Fibroblast of peridontal ligament (primary cell): ENCODE results near the gene STC2.
A peak's percentile ranks its signal among the peaks of the same experiment; 100 is the strongest.
"Not testable (repeated sequence)": the region's sequence is repeated elsewhere in the genome, so short reads cannot be mapped to it uniquely, and the experiment has no call there.

Source experiments
- DNase-seq: peaks from one replicate; pipeline ENCODE4 v3.0.0-alpha.2; 2010; ENCODE audit errors: extremely low read depth

The STC2 gene

DNA sequence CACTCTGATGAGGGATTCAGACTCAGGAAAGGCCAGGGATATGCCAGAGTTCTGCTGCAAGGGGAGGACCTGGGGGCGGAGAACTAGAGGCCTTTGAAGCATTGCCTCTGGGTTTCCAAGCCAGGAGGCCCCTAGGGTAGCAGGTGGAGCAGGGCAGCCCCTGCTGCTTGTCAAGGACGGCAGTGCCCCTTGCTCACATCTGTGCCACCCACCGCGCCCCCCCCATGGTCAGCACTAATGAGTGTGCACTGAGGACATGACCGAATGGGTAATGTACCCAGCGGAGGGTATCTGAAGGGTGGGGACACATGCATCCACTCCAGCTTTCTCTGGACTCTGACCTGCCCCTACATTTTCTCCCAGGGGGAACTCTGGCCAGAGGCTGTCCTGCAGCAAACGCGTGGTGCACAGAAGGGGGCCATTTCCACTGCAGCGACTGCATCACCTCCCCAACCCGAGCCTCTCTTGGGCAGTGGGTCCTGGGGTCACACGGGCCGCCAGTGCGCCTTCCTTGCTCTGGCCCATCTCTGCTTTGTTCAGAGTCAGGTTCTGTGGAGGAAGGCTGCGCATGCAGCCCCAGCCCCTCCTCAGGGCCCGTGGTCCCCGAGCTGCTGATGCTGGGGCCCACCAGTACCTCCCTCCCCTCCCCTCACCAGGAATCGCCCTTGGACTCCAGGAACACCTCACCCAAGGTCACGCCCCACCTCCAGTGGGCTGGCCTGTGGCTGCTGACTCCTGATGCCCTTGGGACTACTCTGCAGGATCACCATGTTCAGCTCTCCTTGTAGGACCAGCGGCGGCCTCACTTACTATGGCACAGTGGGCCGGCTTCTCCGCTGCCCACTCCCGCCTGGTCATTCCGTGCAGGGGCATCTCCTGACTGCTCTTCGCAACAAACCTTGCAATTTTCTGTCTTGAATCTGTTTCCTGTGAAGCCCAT is 31.2 kb downstream of the STC2 start:
- DNase-seq, result no peak

DNA sequence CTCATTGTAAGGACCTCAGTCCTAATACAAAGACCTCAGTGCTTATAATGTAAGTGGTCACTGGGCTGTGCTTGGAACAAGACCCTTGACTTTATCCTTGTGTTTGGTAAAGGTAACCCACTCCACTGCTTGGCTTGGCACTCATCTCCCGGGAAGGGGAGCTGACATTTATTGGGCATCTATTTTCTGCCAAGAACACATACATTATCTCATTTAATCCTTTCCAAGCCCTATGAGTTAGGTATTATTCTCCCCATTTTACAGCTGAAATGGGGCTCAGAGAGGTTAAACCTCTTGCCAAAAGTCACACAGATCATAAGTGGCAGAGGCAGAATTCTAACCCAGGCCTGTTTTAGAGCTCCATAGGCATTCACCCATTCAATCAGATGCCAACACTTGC is 32.4 kb downstream of the STC2 start:
- DNase-seq, result no peak

DNA sequence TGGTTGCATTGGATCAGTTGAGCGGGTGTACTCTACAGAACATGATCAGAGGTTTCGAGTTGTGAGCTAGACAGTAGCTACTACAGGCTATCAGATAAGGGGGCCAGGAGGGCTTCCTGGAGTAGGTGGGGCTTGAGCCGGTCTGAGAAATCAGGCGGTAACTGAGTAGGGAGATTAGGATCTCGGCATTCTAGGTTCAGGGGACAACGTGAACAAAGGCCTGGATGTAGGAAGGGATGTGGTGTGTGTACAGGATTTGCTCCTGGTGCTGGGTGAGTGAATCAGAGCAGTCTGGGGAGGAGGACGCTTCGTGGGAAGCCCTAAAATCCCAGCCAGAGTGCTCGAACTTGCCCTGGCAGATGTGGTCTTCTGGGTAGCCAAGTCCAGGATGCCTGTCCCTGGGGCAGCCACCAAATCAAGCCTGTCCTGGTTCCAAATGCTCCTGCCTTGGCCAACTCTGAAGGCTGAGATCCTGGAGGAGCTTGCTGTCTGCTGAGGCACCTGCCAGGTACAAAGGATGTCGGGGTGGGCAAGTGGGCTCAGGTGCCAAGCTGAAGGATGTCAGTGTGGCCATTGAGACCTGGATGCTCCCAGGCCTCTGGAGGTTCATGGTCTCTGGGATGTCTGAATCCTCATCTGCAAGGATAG is 33.4 kb downstream of the STC2 start:
- no peak for DNase-seq

DNA sequence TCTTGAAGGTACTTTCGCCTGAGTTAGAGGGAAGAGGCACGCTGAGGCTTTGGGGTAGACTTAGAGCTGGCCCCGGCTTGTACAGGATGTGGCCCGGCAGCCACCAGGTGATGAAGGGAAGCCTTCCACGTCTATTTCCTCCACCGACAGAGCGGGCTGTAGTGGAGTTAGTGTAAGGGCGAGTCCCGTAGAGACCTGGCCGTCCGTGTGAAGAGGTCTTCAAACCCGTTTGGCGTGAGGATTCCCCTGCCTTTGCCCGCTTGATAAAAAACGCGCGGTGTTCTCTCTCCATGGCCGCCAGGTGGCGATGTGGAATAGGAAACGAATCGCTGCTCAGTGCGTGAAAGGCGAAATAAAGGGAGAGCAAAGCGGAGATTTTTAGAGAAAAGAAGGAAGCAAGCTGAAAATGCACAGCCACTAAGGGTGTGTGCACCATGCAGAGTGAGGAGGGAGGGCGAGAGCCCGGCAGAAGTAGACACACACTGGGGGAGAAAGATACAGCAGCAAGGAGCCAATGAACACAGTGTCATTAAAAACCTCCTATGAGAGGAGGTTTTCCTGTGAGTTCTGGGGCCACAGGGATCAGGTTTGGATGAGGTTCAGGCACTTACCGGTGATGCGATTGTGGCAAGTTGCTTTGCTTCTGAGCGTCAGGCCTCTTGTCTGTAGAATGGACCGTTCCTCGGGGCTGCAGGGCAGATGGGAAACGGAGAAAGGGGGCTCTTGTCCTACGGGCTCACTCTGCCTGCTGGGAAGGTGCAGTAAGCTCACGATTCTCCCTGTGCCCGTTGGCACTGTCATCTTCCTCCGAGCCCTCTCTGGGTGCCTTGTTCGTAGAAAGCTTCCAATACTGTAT is 34.2 kb downstream of the STC2 start:
- DNase-seq, result peak; percentile 90

DNA sequence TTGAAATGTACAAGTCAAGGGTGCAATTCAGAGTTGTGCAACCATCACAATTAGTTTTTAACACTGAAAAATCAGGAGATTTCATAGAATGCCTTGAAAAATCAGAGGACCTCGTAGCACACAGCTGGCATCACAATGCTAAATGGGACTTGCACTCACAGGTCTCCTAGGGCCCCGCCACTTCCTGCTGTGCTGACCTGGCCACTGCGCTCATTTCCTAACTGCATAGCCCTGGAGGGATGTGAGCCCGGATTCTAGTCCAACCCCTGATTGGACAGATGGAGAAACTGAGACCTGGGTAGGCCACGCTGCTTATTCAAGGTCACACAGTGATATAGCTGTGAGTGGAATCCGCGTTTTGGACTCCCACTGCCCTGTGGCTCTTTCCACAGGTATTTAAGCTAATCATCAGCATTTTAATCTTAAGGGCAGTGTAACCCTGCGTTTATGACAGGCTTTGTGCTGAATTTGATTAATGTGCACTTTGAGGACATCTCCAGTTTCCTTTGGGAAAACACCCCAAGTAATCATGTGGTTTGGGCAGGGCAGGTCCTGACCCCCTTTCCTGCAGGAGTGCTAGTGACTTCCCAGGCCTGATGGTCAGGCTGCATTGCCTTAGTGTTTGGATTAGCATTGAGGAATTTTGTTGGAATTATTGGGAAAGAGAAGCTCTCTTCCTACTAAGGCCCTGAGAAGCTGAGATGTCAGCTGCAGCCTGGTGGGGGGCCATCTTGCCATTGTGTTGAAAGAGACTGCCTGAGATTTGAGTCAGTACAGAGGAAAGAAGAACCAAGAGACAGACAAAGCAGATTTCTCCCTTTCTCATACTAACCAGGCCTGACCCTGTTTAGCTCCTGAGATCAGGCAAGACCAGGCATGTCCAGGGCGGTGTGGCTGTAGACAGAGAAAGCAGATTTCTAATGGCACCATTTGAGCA is 36.2 kb downstream of the STC2 start:
- DNase-seq, result peak; percentile 57

DNA sequence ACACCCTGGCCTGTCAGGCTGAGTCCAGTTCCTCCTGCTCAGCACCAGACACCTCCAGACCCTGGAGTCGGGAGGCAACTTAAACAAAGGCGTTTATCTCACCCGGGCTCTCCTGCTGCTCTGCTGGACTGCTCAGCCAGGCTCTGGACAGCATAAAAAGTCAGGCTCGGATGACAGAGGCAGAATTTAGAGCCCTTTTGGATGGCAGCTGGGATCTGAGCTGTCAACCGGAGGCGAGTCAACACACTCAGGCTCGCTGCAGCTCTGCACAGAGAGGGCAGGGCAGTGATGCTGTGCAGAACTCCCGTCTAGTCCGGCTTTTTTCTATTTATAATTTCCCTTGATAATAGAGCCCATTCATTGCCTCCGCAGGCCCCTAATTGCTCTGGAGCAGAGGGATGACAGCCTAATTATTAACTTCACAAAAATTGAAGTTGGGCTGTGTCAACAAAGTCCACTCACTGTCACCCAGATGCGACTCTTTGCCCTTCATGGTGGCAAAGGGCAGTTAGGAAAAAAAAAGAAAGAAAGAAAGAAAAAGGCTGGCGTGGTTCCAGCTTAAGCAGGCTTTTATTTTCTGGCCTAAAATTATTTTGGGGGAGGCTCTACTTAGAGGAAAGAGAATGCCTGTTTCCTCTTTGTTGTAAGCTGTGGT is 37.6 kb downstream of the STC2 start:
- DNase-seq, result no peak

DNA sequence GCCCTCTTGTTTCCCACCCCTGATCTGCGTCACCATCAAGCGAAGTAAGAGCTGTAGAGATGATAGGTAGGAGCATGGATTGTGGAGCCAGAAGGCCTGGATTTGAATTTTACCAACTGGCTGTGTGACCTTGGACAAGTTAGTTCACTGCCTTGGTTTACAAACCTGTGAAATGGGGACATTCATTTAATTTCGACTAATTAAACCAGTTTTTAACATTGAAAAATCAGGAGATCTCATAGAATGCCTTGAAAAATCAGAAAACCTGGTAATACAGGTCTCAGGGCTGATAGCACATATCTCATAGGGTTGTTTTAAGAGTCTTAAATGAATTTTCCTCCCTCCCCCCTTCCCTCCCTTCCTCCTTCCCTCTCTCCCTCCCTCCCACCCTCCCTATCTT is 38.8 kb downstream of the STC2 start:
- DNase-seq, result no peak

DNA sequence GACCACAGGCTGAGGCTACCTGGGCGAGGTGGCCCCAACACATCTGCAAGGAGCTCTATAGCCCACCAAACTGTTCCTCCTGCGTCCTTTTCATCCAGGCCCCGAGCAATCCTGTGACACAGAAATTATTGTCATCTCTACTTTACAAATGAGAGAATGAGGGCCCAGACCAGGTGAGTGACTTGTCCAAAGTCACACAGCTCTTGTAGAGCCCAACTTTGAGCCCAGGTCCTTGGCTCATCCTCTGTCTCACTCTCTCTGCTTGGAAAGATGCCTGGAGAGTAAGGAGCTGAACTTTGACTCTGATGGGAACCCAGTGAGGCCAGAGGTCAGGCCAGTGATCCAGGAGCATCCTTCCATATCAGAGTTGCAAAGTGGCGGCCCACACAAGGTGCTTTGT is 39.6 kb downstream of the STC2 start:
- no peak for DNase-seq

DNA sequence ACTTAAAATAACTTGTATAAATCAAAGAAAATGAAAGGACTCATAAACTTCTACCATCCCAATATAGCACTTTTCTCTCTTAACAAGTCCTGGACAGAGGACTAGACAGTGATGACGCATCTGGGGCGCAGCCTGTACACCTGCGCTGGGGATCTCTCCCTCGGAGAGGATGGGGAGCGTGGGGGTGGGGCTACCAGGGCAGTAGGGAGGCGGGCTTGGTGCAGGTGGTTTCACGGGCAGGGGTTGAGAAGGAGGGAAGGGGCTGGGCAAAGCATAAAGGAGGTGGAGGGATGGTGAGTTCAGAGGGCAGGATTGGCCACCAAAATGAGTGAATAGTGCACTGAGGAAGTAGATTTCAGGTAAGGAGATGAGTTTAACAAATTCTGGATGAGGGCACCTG is 41.1 kb downstream of the STC2 start:
- no peak for DNase-seq

DNA sequence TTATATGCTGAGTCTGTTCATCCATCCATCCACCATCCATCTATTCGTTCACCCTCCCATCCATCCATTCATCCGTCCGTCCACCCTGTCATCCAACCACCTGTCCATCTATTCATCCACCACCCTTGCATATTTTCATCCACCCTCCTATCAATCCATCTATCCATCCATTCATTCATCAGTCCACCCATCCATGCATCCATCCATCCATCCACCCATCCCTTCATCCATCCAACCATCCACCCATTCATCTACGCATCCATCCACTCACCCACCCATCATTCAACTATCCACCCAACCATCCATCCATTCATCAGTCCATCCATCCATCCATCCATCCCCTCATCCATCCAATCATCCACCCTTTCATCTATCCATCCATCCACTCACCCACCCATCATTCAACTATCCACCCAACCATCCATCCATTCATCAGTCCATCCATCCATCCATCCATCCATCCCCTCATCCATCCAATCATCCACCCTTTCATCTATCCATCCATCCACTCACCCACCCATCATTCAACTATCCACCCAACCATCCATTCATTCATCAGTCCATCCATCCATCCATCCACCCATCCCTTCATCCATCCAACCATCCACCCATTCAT is 43.8 kb downstream of the STC2 start:
- not testable (repeated sequence) for DNase-seq

DNA sequence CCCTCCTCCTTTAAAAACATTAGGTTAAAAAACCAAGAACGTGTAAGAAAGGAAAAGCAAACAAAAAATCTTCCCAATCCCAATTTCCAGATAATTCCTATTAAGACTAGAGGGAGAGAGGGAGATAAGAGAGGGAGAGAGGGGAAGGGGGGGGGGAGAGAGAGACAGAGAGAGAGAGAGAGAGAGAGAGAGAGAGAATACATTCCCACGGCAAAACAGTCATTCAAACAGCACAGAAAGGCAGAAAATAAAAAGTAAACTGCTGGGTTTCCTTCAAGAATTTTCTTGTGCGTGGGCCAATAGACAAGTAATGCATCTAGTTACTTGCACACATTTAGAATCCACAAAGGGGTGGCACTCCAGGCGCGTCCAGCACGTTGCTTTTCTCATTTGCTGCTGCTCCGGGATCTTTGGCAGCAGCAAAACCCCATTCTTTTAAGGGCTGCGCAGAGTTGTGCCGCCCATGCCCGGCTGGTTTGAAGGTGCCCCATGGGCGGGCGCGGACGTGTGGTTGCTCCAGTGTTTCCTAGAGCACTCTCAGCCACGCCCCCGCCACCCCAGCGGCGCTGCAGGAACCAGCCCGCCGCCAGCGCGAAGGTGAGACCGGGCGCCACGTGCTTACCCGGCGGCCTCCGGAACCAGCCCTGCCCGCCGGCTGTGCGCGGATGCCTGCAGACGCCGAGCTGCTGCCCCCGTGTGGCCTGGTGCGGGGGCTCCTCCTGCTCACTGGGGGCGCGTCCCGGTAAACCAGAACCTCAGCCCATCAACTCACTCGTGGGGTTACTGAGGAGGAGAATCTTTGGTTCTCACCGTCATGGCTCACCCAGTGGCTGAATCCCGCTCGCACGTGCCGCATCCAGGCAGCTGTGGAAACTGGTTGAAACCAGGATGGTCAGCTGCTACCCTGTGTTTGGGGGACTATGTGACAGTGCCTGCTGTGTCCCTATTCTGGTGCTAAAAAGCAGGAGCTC is 44.6 kb downstream of the STC2 start:
- peak; percentile 28 for DNase-seq

DNA sequence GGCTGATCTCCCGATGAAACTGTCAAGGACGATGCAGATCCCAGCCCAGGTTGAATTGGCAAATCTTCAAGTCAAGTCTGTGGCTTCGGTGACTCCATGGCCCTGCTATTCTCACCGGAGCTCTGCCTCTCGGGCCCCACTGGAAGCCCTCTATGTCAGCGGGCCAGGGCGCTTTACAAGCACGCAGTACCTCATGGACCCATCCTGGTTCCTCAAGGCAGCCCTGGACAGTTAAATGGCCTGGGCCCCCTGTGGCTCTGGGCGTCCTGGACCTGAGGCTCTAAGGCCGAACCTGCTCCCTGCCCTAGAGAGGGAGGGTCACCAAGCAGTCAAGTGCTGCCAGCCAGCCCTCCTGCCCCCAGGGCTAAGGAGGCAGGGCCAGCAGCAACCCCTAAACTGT is 45.3 kb downstream of the STC2 start:
- no peak for DNase-seq

DNA sequence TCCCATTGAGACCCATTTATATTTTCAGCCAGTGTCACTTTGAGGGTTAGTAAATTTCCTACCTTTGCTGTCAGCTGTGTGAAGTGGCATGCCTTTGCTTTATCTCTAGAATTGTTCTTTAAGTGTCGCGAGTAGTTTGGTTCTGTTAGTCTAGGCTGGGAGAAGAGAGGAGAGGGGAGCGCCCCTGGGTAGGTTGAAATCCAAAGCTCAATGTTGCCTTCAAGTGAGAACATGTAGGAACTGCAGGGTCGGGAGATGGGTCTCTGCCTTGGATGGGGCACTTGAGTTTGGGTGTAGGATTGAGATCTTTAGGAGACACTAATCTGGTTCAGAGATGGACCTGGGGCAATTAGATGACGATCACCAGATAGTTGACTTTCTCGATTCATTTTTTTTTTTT is 46.3 kb downstream of the STC2 start:
- DNase-seq, result no peak

DNA sequence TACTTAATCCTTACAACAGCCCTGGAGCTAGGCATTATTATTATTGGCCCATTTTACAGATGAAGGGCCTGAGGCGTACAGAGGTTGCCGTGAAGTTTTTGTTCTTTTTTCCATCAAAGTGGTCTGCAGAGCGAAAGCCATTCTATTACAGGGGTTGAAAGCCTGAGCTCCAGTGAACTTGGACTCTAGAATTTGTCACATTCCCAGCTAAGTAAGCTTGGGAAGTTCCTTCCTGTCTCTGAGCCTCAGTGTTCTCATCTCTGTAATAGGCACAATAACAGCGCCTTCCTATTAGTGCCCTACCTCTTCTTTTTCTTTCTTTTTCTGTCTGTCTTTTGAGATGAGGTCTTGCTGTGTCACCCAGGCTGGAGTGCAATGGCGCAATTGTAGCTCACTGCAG is 49.0 kb downstream of the STC2 start:
- DNase-seq, result no peak

DNA sequence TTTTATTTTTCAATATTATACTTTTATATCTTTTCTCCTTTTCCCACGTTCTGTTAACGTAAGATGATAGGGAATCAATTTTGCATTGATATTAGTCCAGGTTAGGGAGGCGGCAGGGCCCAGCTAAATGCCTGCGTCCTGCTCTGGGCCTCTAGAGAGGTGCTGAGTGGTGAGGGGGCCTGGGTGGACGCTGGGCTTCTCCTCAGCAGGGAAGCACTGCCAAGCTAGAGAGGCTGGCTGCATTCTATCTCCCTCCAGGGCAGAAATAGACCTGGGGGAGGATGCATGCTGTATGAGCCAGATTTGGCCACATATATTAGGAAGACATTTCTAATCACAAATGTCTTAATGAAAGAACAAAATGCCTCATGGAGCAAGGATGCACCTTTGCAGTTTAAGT is 49.6 kb downstream of the STC2 start:
- no peak for DNase-seq

DNA sequence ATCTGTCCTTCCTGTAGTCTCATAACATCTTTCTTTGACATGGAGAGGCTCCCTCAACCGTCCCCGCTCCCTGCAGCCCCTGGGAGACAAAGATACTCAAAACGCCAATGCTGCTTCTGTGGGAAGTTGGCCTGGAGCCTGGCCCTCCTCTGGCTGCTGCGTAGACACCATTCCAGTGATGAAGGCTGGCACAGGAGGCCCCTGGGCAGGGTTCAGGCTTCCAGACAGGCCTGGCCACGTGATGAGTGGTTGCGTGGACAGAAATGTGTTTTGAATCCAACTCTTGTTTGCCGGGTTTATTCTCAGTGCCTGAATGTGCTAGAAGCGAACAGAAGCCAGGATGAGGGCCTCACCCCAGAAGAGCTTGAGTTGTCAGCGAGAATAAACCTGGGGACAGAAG is 50.0 kb downstream of the STC2 start:
- no peak for DNase-seq

DNA sequence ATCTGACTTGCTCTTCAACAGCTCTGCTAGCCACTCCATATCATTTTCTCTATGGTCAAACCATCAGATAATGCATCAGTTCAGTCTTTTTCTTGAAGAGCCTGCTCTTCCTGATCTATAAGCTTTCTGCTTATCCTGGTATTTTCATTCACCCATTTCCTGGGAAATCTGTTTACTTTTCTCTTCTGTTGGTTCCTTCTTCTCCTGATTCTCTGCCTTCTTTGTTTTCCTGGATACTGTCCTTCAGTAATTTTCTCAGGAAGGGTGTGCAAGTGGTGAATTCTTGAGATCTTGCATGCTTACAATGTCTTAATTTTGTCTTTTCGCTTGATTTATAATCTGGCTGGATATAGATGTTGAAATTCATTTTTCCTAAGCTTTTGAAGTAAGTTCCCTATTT is 53.4 kb downstream of the STC2 start:
- no peak for DNase-seq

DNA sequence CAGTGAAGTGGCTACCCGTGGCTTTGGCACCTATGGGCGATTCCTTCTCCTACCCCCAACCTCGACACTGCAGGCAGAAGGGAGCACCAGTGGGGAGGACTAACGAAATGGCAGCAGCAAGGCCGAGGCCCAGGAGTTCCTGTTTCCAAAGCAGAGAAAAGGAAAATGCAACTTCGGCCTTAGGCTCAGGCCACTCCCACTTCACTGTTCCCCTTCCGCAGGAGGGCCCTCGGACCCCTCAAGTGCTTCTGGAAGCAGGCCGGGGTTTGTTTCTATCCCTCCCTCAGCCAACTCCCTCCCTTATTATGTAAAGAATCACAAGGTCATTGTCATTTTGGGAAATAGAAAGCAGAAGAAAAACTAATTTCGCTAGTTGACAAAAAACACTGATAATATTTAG is 56.8 kb downstream of the STC2 start:
- no peak for DNase-seq
